NOMO-1 treated with dmso at 0.1 percent for 144 hours (cell line): ENCODE data around the gene ARHGAP12.
"Not testable (repeated sequence)": the region's sequence is repeated elsewhere in the genome, so short reads cannot be mapped to it uniquely, and the experiment has no call there.

Experiments
- DNase-seq: peaks from one replicate; lab custom pipeline; 2025; ENCODE audit not compliant: unreplicated experiment; lab: John Stamatoyannopoulos, UW

ARHGAP12 gene

DNA sequence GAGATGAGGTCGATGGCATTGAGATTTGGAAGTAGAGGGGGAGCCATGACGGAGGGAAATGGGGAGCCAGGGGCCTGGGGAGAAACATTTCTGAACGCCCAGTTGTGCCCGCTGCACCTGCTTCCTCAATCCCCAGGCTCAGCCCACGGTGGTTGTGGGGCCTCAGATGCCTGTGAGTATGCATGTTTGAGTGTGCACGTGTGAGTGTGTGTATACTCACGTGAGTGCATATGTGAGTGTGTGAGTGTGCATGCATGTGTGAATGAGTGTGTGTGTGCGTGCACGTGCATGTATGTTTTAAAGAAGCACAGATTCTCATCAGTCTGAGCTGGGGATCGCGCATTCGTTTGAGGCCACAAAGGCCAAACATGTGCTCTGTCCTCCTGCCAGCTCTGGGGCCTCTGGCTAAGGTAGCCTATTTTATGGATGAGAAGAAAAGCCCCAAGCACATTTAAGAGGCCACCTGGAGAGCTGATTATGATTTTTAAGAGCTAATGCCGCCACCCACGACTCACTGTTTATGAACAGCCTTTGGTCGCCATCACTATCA, 154.8 kb downstream of the ARHGAP12 start:
- DNase-seq = no peak

DNA sequence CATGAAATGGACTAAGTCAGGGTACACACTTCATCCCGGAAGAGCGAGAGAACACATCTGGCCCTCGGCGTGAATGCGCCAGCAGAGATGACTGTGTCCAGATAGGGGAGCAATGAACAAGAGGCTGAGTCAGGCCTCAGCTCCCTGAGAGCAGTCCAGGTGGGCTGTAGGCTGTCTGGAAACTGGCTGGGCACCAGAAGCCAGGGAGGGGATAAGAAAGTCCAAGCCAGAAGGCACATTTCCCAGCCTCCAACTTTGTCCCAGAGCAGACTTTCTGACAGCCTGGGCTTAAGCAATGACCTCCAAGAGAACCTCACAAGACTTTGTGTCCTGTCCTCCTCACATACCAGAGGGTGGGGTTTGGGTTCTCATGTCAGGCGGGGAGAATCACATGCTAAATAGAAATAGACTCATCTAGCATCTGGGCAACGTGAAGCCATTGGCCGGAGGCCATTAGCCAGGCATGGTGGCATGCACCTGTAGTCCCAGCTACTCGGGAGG, 157.2 kb downstream of the ARHGAP12 start:
- DNase-seq = no peak

DNA sequence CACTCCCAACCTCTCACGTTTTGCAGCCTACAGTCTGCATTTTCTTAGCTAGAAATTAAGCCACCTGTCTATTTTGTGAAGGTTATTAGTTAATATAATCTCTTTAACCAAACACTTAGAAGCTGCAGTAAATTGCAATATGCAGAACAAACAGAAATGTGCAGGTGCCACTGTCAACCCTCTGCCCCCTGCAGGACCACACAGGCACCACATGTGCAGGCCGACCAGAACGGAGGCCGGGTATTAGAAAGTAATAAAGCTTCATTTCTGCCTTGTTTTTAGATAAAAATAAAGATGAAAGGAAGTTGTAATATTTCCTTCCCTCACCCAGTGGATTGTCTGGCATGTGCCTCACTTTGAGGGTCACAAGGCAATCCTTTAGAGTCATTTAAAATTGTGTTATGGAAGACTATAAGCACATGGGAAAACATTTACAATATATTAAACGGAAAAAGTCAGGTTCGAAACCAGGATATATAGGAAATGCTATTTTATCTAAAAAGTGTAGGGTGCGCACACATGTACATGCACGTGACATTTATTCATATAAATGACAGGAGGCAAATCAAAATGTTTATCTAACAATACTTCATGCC, 158.2 kb downstream of the ARHGAP12 start:
- peak; percentile 6 for DNase-seq

DNA sequence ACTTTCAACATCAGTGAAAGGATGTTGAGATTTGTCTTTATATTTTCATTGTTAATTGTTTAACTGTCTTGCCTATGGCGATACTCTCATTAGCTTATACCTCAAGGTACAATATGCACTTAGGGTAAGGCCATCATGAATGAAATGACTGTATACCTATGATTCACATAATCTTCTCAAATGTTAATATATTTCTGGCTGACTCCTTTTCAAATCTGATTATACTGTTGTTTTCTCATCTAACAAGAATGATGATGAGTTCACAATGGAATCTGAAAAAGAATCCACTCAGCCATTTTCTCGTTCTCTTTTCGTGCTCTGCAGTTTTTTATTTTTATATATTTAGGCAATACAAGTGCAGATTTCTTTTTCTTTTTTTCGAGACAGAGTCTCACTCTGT, 159.1 kb downstream of the ARHGAP12 start:
- no peak for DNase-seq

DNA sequence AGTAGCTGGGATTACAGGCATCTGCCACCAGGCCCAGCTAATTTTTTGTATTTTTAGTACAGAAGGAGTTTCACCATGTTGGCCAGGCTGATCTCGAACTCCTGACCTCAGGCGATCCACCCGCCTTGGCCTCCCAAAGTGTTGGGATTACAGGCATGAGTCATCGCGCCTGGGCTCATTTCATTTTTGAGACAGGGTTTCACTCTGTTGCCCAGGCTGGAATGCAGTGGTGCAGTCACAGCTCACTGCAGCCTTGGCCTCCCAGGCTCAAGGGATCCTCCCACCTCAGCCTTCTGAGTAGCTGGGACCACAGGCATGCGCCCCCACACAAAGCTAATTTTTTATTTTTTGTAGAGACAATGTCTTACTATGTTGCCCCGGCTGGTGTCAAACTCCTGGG, 159.7 kb downstream of the ARHGAP12 start:
- DNase-seq = not testable (repeated sequence)

DNA sequence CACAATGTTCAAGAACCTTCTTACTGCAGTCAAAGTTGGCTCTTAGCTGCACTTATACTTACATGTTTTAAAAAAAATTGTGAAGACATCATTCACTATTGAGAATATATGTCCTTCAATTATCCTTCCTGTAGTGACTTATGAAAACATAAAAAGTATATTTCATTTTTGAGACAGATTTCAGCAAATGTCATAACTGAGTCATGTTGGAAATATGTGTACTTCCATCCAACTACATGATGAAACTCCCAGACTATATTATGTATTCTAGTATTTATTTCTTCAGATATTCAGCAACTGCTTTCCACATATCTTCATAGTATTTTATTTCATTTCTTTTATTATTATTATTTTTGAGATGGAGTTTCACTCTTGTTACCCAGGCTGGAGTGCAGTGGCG, 160.2 kb downstream of the ARHGAP12 start:
- no peak for DNase-seq

DNA sequence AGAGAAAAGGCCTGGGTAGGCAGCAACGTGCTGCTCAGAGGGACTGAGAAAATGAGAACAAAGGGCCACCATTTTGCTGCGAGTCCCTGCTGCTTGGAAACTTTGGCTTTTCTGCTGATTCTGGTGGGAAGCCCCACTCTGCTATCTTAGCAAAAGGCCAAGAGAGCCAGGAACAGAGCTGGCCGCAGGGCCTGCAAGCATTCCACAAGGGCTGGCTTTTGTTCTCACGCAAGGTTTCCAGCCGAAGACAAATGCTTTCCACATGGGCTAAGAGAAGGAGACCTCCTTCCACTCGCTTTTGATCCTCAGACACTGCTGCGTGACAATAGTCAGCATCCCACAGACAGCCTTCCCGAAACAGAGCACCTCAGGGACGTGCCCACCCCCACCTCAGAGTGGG, 163.1 kb downstream of the ARHGAP12 start:
- no peak for DNase-seq

DNA sequence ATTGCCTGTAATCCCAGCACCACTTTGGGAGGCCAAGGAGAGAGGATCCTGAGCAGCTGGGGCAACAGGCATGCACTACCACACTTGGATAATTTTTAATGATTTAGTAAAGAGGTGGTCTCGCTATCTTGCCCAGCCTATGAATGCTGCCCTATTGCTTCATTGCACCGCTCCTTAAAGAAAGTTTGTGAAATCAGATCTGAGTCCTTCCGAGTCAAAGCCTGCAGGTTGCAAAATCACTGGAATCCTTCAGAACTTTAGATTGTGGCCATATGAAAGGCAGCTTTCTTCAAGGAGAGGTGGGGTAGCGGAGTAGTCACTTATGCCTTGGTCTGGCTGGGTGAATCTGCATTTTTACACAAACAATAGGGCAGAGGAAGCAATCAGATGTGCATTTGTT, 166.3 kb downstream of the ARHGAP12 start:
- DNase-seq = no peak

DNA sequence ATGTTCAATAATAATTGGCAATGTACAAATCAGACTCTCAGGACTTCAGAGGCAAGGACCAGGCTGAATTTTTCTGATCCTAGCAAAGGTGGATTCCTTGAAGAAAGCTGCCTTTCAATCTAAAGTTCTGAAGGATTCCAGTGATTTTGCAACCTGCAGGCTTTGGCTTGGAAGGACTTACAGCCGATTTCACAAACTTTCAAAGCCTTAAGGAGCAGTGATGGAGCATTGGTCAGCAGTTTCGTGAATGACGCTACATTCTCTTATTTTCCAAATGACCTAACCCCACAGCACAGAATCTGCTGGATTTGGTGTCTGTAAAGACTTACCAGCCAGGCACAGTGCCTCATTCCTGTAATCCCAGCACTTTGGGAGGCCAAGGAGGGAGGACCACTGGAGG, 167.5 kb downstream of the ARHGAP12 start:
- DNase-seq = no peak

DNA sequence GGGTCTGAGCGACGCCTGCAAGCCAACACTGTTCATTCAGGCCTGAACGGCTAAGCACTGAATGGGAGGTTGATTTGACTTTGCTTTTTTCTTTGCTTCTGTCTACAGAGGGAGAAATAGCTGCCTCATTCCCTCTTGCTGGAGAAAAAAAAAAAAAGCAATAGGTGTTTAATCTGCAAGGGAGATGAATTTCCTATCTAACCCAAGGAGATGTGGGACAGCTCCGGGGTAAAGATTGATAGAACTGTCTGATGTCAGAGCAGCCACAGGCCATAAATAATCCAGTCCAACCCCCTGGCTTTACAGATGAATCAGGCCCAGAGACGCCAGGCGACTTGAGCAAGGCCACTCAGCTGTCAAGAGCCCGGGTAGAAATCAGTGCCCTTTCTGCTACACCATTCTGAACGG, 168.0 kb downstream of the ARHGAP12 start:
- no peak for DNase-seq

DNA sequence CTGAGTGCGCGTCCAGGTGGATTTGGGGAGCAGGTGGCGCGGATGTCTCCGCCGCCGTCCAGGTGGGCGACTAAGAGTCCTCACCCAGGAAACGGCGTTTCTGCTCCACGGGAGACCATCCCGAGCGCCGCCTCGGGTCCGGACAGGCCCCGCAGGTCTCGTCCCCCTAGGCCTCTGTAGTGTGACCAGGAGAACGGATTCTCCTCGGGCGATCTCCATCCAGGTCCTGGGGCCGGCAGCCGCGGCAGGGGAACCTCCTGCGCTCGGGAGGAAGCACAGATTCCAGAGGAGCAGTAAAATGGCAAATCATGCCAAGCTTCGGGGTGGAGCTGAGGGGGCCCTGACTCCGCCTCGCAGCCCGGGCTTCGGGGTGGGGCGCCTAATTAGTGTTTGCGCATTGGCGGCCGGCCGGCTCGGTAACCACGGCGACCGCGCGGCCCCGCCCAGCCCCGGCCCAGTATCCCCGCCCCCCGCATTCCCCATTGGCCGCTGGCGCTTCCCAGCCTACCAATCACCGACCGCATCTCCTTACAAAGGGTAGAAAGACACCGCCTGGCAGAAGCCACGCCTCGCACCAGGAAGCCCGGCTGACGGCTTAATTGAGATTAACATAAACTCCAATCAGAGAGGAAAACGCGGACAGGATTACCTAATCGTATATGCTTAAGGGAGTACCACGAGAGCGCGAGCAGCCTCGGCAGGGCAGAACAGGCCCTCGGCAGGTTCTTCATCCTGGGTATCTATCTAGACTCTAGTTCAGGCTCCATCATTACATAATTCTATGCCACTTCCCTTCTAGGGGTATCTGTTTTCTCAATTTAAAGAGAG, 168.6 kb downstream of the ARHGAP12 start:
- DNase-seq = peak; percentile 97

DNA sequence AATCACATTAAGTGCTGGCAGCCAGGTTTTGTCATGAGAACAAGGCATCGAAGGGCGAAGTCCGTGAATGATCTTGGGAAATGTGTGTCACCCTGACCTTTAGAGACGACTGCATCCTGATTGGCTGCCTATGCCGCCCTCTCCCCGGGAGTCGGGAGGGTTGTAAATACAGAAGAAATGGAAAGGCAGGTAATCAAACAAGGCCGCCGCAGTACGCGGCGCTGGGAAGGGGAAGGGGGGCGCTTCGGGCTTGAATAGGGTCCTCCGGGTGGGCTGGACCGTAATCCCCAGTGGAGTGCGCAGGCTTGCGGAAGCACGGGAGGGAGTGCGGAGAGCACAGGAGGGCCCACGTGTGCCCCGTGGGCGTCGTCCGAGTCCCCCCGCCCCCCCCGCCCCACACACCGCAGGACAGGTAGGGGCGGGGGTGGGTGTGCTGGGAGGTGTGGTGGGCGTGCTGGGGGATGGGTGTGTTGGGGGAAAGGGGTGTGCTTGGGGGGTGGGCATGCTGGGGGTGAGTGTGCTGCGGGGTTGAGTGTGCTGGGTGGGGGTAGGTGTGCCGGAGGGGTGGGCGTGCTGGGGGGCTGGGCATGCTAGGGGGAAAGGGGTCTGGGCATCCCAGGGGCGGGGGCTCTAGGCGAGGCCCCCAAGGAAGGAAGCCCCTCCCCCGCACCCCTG, 169.4 kb downstream of the ARHGAP12 start:
- DNase-seq = no peak

DNA sequence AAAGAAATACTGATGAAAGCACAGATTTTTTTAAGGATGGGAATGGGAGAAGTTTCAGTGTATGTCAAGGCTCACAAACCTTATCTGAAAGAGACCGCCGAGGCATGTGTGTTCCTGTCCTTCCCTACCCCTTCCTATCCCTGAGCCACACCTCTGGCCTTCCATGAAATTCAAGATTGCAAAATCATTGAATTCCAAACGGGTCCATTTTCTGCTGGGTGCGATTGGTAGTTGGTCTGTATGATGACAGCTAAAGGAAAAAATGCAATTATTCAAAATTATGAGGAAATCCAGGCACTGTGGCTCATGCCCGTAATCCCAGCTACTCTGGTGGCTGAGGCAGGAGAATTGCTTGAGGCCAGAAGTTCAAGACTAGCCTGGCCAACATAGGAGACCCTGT, 170.1 kb downstream of the ARHGAP12 start:
- no peak for DNase-seq

DNA sequence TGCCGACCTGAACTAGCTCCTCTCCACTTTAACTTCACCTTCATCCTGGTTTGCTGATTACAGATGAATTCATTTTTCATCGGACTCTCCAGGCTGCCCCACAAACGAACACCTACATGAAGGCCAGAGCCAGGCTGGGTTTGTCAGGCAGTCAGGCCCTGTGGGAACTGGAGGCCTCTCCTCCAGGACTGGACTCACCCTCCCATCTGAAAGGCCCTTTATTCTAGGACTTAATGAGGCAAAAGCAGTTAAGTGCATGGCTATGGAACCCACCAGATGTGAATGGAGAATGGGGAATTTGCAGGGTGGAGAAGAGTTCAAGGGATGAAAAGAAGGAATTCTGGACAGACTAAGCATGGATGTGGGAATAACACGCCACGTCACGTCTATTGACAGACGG, 170.8 kb downstream of the ARHGAP12 start:
- DNase-seq = no peak

DNA sequence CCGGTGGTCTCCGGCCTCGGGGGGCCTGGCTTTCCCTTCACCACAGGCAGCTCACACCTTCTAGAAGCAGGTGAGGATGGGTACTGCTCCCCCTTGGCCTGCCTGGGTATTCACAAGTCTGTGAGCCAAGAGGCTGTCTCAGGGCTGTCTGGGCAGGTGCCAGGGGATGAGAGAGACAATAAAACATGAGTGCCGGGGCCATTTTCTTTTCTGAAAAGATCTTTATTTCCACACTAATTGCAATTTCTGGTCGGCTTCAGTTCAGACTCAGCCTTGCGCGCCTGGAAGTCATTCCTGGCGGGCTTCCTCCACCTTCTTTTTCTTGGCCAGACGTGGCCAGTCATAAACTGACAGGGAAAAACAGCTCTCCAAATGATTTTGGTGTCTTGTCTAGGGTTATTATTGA, 171.2 kb downstream of the ARHGAP12 start:
- no peak for DNase-seq

DNA sequence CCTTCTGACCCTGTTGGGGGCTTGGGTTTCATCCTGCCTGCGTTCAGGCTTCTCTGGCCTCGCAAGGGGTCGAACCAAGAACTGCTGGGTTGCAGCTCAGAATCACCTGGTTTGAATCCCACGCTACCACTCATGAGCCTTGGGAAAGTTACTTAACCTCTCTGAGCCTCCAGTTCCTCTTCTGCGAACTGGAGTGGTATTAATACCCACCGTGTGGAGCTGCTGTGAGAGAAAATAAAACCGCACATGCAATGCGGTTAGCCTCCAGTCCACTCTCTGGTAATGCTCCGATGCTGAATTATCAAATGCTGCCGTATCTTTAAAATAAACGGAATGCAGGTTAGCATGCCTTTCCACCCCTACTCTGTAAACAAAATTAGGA, 171.9 kb downstream of the ARHGAP12 start:
- peak; percentile 26 for DNase-seq

DNA sequence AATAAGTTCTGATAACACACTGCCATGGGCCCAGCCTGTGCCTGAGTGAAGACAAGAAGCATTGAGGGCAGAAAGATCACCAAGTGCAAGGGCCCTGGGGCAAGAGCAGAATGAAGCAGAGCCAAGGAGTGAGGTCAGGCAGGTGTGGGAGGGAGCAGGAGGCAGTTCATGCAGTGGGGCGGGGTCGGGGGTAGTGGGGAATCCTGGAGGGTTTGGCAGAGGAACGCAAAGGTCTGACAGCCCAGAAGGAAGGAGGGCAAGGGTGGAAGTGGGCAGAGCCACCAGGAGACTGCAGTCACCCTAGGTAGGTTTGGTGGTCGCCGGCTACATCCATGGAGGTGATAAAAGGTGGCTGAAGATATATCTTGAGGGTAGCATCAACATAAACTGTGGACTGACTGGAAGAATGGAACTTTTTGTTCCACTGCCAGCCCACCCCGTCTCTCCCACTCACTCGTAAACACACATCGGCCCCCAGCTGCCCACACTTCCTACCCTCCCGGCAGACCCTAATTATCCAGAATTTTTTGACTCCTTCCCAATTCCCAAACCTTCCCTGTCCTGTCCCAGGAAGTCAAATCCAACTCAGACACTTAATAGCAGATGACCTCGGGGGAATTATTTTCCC, 172.4 kb downstream of the ARHGAP12 start:
- DNase-seq = no peak
